ENCODE measurements around the gene MAP4K4.
A peak's percentile ranks its signal among the peaks of the same experiment; 100 is the strongest.

MAP4K4 gene

DNA sequence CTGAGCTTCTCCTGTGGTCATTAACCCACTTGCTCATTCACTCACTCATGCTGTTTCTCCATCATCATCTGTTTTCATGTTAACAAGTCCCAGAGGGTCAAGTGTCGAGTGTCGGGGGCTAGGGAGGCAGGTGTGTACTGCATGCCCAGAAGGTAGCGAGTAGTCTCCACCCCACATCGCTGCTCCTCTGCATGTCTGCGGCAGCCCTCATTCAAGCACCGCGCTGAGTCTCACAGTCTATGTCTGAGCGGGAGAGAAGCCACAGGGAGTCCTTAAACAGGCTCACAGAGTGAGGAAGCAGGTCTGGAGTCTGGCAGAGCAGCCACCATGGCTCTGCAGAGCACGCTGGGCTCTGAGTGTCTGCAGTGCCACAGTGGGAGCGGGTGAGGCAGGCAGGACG, 172.9 kb downstream of the MAP4K4 start:
- no peak for DNase-seq (ENCODE audit: low read depth)

DNA sequence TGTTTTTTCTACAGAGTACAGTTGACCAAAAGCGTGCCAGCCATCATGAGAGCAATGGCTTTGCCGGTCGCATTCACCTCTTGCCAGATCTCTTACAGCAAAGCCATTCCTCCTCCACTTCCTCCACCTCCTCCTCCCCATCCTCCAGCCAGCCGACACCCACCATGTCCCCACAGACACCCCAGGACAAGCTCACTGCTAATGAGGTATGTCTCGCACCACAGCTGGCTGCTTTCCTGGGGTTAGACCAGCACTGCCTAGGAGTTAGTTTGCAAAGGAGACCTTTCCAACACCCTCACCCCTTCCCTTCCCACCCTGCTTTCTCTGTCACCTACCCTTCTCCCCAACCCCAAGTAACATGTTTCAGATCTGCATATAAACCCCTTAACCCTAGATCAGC, 174.0 kb downstream of the MAP4K4 start:
- no peak for DNase-seq (ENCODE audit: low read depth)

DNA sequence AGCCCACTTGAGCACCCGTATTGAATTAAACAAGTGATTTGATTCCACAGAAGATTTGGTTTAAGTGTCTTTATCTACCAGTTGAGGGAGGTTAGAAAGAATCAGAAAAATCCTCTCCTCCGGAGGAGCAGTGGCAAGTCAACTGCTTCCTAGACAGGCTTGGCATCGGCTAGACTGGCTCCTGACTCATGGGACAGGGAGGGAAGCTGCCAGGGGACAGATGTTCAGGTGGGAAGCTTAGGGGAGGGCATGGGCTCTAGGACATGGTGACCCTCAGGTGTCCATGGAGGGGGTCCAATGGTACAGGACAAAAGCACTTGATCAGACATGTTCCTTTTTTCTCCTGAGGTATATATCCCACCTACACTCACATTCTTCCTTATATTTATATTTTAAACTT, 175.0 kb downstream of the MAP4K4 start:
- no peak for DNase-seq (ENCODE audit: low read depth)

GRCh38 chr2:101873543-101873942, 176.0 kb downstream of the MAP4K4 start:
- DNase-seq (ENCODE audit: low read depth), result no peak

GRCh38 chr2:101874069-101874468, 176.6 kb downstream of the MAP4K4 start:
- DNase-seq (ENCODE audit: low read depth), result no peak

- no peak for DNase-seq (ENCODE audit: low read depth)
Measured at GRCh38 chr2:101879466-101879865, 182.0 kb downstream of the MAP4K4 start.

DNA sequence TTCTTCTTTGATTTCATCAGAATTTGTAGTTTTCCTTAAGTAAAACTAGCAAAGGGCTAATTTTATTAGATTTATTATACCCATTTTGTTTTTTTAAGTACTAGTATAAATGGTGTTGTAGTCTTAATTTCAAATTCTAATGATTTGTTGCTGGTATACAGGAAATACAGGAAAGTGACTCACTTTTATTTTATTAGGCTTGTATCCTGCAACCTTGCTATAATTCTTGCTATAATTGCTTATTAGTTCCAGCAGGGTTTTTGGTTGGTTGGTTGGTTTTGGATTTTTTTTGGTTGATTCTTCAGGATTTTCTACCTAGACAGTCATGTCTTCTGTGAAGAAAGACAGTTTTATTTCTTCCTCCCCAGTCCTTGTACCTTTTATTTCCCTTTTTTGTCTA, 183.6 kb downstream of the MAP4K4 start:
- DNase-seq (ENCODE audit: low read depth), result no peak

DNA sequence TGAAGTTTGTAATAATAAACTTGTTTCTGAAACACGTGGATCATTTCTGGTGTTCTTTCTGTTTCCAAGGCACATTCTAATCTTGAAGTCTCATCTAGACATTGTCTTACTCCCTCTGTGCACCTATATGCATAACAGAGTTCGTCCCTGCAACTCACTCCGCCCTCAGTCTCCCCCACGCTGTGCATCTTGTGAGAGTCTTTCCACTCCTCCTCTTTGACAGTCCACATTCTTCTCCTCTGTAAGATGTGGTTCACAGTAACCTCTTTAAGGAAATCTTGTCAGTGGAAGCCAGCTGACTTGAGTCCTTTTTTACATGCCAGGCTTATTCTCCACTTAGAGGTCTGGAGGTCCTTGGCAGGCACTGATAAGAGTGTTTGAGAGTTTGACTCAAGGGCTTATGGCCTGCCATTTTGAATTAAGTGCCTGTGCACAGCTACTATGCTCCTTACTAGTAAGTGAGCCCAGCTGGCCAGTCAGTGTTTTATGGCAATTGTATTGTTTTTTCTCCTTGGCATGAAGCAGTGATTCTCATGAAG, 185.3 kb downstream of the MAP4K4 start:
- no peak for DNase-seq (ENCODE audit: low read depth)

GRCh38 chr2:101883860-101884259, 186.4 kb downstream of the MAP4K4 start:
- peak; percentile 25 for DNase-seq (ENCODE audit: low read depth)

GRCh38 chr2:101884423-101884822, 186.9 kb downstream of the MAP4K4 start:
- no peak for DNase-seq (ENCODE audit: low read depth)

- no peak for DNase-seq (ENCODE audit: low read depth)
Measured at GRCh38 chr2:101887328-101887727, 189.8 kb downstream of the MAP4K4 start.

DNA sequence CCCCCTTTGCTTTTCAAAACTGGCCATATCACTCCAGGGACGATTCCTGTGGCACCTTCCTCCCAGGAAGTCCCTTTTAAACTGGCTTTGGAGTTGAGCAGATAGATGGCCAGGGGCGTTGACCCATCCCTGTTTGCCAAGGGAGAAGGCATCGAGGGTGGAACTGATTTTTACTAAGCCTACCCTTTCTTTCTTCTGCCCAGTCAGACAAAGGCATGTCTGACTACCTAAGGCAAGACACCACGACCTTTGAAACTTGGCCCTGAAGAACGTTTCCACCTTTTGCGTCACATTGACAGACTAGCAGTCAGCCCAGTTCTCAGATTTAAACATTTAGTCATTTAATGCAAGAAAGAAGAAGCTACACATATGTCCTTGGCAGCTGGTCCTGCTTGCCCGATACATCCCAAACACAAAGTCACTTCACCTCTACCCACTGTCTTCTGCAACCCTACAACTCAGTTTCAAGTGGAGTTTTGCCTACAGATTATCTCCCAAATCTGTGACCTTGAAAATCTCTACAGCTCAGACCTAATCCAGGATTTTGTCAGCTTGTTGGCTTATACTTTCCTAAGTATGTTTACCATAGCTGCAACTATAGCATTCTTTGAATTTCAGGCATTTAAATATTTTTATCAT, 192.1 kb downstream of the MAP4K4 start:
- DNase-seq (ENCODE audit: low read depth), result no peak

DNA sequence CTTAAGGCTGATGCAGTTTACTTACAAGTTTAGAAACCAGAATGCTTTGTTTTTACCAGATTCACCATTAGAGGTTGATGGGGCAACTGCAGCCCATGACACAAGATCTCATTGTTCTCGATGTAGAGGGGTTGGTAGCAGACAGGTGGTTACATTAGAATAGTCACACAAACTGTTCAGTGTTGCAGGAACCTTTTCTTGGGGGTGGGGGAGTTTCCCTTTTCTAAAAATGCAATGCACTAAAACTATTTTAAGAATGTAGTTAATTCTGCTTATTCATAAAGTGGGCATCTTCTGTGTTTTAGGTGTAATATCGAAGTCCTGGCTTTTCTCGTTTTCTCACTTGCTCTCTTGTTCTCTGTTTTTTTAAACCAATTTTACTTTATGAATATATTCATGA, 194.9 kb downstream of the MAP4K4 start:
- no peak for DNase-seq (ENCODE audit: low read depth)

- no peak for DNase-seq (ENCODE audit: low read depth)
Measured at GRCh38 chr2:101893681-101894381, 196.3 kb downstream of the MAP4K4 start.

DNA sequence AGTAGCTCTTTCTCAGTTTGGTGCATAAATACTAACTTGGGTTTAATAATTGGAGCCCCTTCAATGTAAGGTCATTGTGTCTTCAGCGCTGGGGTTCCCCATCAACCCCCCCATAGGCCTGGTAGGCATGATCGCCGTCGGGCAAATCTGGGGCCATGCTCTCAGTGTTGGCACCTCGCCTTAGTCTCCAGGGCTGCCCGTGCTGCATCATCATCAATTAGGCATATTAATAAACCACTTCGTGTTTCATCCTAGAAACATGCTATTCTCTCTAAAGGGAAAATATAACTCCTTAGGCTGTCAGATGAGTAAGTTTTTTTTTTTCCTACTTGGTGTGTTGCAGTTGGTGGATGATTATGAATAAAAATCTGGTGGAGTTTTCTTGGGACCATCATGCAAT, 197.5 kb downstream of the MAP4K4 start:
- no peak for DNase-seq (ENCODE audit: low read depth)

DNA sequence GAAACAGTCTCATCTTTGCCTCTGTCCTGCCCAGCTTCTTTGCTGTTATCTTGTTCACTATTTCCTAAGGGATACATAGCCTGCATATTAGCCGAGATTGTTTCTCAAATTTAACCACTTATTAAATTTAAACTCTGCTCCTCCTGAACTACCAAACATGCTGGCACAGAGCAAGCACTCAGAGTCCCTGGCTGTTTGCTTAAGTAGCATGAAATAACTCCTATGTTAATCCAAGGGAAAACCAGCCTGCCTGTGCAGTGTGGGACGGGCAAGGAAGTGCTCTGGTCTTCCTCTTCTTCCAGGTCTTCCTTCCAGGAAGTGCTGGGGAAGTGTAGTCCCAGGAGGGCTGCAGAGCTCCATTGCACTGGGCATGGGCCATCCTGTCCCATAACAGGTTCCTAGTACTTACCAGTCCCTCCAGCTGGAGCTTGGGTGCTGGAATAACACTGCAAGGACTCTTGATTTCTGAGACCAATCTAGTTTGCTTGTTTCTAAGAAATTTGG, 198.4 kb downstream of the MAP4K4 start:
- DNase-seq (ENCODE audit: low read depth), result no peak

DNA sequence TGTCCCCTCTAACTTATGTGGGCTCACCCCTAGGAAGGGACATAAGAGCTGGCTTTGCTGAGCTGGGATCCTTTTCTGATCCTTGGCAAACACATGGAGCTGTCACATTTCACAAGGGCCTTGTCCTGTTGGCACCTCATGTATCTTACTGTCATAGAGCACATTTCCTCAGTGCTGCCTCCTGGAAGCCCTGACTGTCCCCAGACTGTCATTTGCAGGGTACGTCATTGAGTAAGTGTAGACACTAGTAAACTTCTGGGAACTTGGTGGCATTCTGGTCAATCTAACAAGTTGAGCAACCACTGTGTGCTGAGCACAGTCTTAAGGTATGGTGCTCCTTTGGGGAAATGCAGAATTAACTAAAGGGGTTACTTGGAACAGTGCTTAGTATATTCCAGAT, 199.8 kb downstream of the MAP4K4 start:
- DNase-seq (ENCODE audit: low read depth), result no peak

DNA sequence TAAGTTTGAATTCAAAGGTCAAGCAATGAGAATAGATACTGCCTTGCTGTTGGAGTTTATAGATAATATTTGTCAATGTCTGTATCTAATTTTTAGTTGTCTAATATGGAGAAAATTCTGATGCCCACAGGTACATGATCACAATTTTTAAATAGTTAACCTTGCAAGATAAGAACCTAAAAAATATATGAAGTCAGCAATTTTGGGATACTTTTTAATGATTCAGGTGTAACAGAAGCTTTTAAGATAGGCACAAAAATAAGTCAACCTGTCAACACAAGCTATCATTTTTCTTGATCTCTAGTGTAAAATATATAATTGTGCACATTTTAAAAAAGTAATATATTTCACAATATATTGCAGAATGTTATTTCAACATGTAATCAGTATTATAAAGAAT, 201.8 kb downstream of the MAP4K4 start:
- no peak for DNase-seq (ENCODE audit: low read depth)

GRCh38 chr2:101899871-101900270, 202.4 kb downstream of the MAP4K4 start:
- no peak for DNase-seq (ENCODE audit: low read depth)

- no peak for DNase-seq (ENCODE audit: low read depth)
Measured at GRCh38 chr2:101900375-101900774, 202.9 kb downstream of the MAP4K4 start.

DNA sequence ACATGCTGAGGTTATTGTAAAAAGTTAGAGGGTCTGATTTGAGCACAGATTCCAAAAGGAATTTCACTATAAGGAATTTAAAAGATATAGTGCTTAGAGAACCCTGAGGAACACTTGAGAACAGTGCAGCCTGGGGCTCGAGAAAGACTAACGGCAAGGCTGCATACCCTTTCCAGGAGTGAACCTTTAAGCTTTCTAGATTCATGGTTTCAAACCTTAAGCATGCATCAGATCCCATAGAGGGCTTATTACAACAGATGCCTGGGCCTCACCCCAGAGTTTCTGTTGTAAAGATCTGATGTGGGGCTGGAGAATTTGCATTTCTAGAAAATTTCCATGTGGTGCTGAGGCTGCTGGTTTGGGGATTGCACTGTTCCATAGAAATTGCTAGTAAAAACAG, 203.7 kb downstream of the MAP4K4 start:
- DNase-seq (ENCODE audit: low read depth), result no peak

- DNase-seq (ENCODE audit: low read depth), result no peak
Measured at GRCh38 chr2:101902169-101902568, 204.7 kb downstream of the MAP4K4 start.

DNA sequence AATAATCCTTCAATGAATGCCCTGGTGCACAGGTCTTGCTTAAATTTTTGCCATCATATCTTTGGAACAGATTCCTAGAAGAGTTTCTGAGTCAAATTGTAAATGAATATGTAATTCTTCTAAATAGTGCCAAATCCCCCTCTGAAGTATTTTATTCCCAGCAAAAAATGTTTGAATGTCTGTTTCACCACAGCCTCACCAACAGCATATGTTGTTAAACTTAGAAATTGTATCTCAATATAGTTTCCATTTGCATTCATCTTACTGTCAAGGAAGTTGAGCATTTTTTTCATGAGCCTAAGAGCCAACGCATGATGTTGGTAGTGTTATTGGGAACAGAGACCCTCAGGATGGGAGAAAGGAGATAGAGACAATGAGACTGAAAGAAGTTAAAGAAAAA, 207.4 kb downstream of the MAP4K4 start:
- DNase-seq (ENCODE audit: low read depth), result no peak

Data from activated gamma-delta T cell treated with anti-CD3 and anti-CD28 coated beads, Interleukin-2, amount 50 U/mL, for 16 hours (primary cell).